Neural progenitor cell (in vitro differentiated cells): Measurements from ENCODE around the gene GALNT17. TPM values are rescaled to one million over a fixed set of nuclear protein-coding genes. Genes with fewer than 3 reads are reported as not detected.

ENCODE experiments used
- DNase-seq: peaks from one replicate; pipeline ENCODE4 v3.0.0-alpha.2; 2016; ENCODE audit warnings: low spot score
- H2AFZ ChIP-seq: fragments of 200-600 bp; sonication (generic); replicated peaks from 2 replicates; pipeline ENCODE4 v1.6.1; 2016; ENCODE audit warnings: antibody characterized with exemption
- H3F3A ChIP-seq: fragments of 200-600 bp; sonication (generic); 2 replicates; pipeline ENCODE4 v1.6.1; 2016; ENCODE audit warnings: antibody characterized with exemption, low read depth
- H3K27ac ChIP-seq: fragments of 200-600 bp; sonication (generic); 2 replicates; pipeline ENCODE4 v1.5.1; 2016; ENCODE audit warnings: mild to moderate bottlenecking
- H3K27me3 ChIP-seq: fragments of 200-600 bp; sonication (generic); 2 replicates; pipeline ENCODE4 v1.6.1; 2016; ENCODE audit warnings: mild to moderate bottlenecking, moderate library complexity
- H3K36me3 ChIP-seq: fragments of 200-600 bp; sonication (generic); 2 replicates; pipeline ENCODE4 v1.5.1; 2016
- H3K4me1 ChIP-seq: fragments of 200-600 bp; sonication (generic); 2 replicates; pipeline ENCODE4 v1.6.1; 2016; ENCODE audit warnings: mixed run types
- H3K4me2 ChIP-seq: fragments of 200-600 bp; sonication (generic); 2 replicates; pipeline ENCODE4 v1.6.1; 2016
- H3K4me3 ChIP-seq: fragments of 200-600 bp; sonication (generic); 2 replicates; pipeline ENCODE4 v1.5.1; 2016
- H3K79me2 ChIP-seq: fragments of 200-600 bp; sonication (generic); 2 replicates; pipeline ENCODE4 v1.6.1; 2016; ENCODE audit warnings: low read depth
- H3K9ac ChIP-seq: fragments of 200-600 bp; sonication (generic); 2 replicates; pipeline ENCODE4 v1.6.1; 2016
- H3K9me3 ChIP-seq: fragments of 200-600 bp; sonication (generic); 2 replicates; pipeline ENCODE4 v1.5.1; 2016; ENCODE audit warnings: low read depth
- H4K20me1 ChIP-seq: fragments of 200-600 bp; sonication (generic); 2 replicates; pipeline ENCODE4 v1.6.1; 2016; ENCODE audit warnings: low read depth
- H3K27ac Mint-ChIP-seq: 3 replicates; pipeline ENCODE4 v1.8.0; 2021; ENCODE audit warnings: mixed read lengths
- H3K27me3 Mint-ChIP-seq: 2 replicates; pipeline ENCODE4 v1.8.0; 2022; ENCODE audit warnings: low read depth, mild to moderate bottlenecking, inconsistent platforms, moderate library complexity, mixed read lengths; ENCODE audit not compliant: insufficient read depth
- H3K36me3 Mint-ChIP-seq: 3 replicates; pipeline ENCODE4 v1.8.0; 2021; ENCODE audit warnings: mixed read lengths
- H3K4me1 Mint-ChIP-seq: 3 replicates; pipeline ENCODE4 v1.8.0; 2021; ENCODE audit warnings: mixed read lengths
- H3K4me3 Mint-ChIP-seq: 3 replicates; pipeline ENCODE4 v1.8.0; 2021; ENCODE audit warnings: mild to moderate bottlenecking, moderate library complexity, mixed read lengths
- H3K9me3 Mint-ChIP-seq: 3 replicates; pipeline ENCODE4 v1.8.0; 2020; ENCODE audit warnings: mixed read lengths
- CTCF ChIP-seq: fragments of 200-600 bp; sonication (generic); IDR thresholded peaks from 2 replicates; pipeline ENCODE4 v1.5.1; 2017; ENCODE audit warnings: antibody characterized with exemption, mild to moderate bottlenecking
- EZH2 ChIP-seq: fragments of 200-600 bp; sonication (generic); IDR thresholded peaks from 2 replicates; pipeline ENCODE4 v1.6.1; 2017; ENCODE audit warnings: antibody characterized with exemption, mild to moderate bottlenecking, moderate library complexity
- EZH2phosphoT487 ChIP-seq: fragments of 200-600 bp; sonication (generic); IDR thresholded peaks from 2 replicates; pipeline ENCODE4 v1.6.1; 2017; ENCODE audit warnings: antibody characterized with exemption
- total RNA-seq: library from RNA; depleted of rRNA; stranded (reverse); fragments of >200 nt; gene quantifications from 2 replicates; pipeline ENCODE4 v1.2.3, GENCODE V29; 2015; ENCODE audit warnings: low replicate concordance

GALNT17 gene
- total RNA-seq, 1 donor from 2014 or later = 17.1 TPM

GRCh38 chr7:71650653-71651337, 518.9 kb downstream of the GALNT17 start:
- H3K4me1 Mint-ChIP-seq = no peaks in the 10 kb centered on the region

GRCh38 chr7:71652510-71652909, 520.6 kb downstream of the GALNT17 start:
- H3K4me1 Mint-ChIP-seq = no peaks in the 10 kb centered on the region
- Histone ChIP-seq H3K4me3 (no peak overlapping the region), H3K27me3 (no peaks in the 10 kb centered on the region), H3K4me2 (peak overlapping the region; percentile 18), H3K79me2 (no peaks in the 10 kb centered on the region), H3K9me3 (no peaks in the 10 kb centered on the region), H3K36me3 (no peaks in the 10 kb centered on the region), H3K4me1 (peaks cover 8% of the 10 kb centered on the region), H3K27ac (no peak overlapping the region), H2AFZ (no peak overlapping the region), H4K20me1 (no peaks in the 10 kb centered on the region), H3F3A (peaks cover 5% of the 10 kb centered on the region), H3K9ac (no peak overlapping the region)
- peaks cover 7% of the 10 kb centered on the region for H3K27me3 Mint-ChIP-seq
- H3K36me3 Mint-ChIP-seq = peaks cover 4% of the 10 kb centered on the region
- H3K27ac Mint-ChIP-seq = no peak overlapping the region
- H3K9me3 Mint-ChIP-seq = peaks cover 14% of the 10 kb centered on the region
- TF ChIP-seq EZH2phosphoT487 (no peak), EZH2 (no peak)
- DNase-seq = no peak
- no peak overlapping the region for H3K4me3 Mint-ChIP-seq

More at GRCh38 chr7:71650653-71651337, 518.9 kb downstream of the GALNT17 start:
- H3K27ac Mint-ChIP-seq = no peak overlapping the region
- no peak for TF ChIP-seq EZH2
- TF ChIP-seq CTCF = no peak
- no peak for TF ChIP-seq EZH2phosphoT487
- H3K27me3 ChIP-seq = no peaks in the 10 kb centered on the region
- peaks cover 8% of the 10 kb centered on the region for H3K4me1 ChIP-seq
- H3F3A ChIP-seq = peaks cover 5% of the 10 kb centered on the region
- H3K36me3 Mint-ChIP-seq = peaks cover 4% of the 10 kb centered on the region
- H3K27ac ChIP-seq = no peak overlapping the region
- H4K20me1 ChIP-seq = no peaks in the 10 kb centered on the region
- H3K36me3 ChIP-seq = no peaks in the 10 kb centered on the region
- H3K4me2 ChIP-seq = no peak overlapping the region
- H3K4me3 Mint-ChIP-seq = no peak overlapping the region
- no peak overlapping the region for H2AFZ ChIP-seq
- H3K9me3 ChIP-seq = no peaks in the 10 kb centered on the region
- DNase-seq = no peak
- H3K4me3 ChIP-seq = no peak overlapping the region
- H3K79me2 ChIP-seq = no peaks in the 10 kb centered on the region
- peaks cover 16% of the 10 kb centered on the region for H3K9me3 Mint-ChIP-seq
- no peak overlapping the region for H3K9ac ChIP-seq
- peaks cover 7% of the 10 kb centered on the region for H3K27me3 Mint-ChIP-seq

- H2AFZ ChIP-seq = no peak overlapping the region
- H3K27me3 Mint-ChIP-seq = peaks cover 3% of the 10 kb centered on the region
- H3K9me3 ChIP-seq = no peaks in the 10 kb centered on the region
- H3K27ac Mint-ChIP-seq = no peak overlapping the region
- no peak overlapping the region for H3K27ac ChIP-seq
- TF ChIP-seq CTCF = no peak
- TF ChIP-seq EZH2phosphoT487 = no peak
- TF ChIP-seq EZH2 = no peak
- no peaks in the 10 kb centered on the region for H3K27me3 ChIP-seq
- H3F3A ChIP-seq = no peaks in the 10 kb centered on the region
- H4K20me1 ChIP-seq = no peaks in the 10 kb centered on the region
- no peak for DNase-seq
- no peaks in the 10 kb centered on the region for H3K79me2 ChIP-seq
- H3K4me3 Mint-ChIP-seq = no peak overlapping the region
- H3K4me1 Mint-ChIP-seq = no peaks in the 10 kb centered on the region
- no peak overlapping the region for H3K4me2 ChIP-seq
- H3K9me3 Mint-ChIP-seq = peaks cover 4% of the 10 kb centered on the region
- H3K36me3 ChIP-seq = no peaks in the 10 kb centered on the region
- H3K9ac ChIP-seq = no peak overlapping the region
- no peak overlapping the region for H3K4me3 ChIP-seq
- H3K4me1 ChIP-seq = peaks cover 3% of the 10 kb centered on the region
- no peaks in the 10 kb centered on the region for H3K36me3 Mint-ChIP-seq
Measured at GRCh38 chr7:71657386-71657785, 525.4 kb downstream of the GALNT17 start.

GRCh38 chr7:71659622-71660021, 527.7 kb downstream of the GALNT17 start:
- Histone ChIP-seq H3K4me3 (no peak overlapping the region), H3K9ac (no peak overlapping the region), H3F3A (no peaks in the 10 kb centered on the region), H4K20me1 (no peaks in the 10 kb centered on the region), H2AFZ (no peak overlapping the region), H3K79me2 (no peaks in the 10 kb centered on the region), H3K4me1 (no peaks in the 10 kb centered on the region), H3K9me3 (no peaks in the 10 kb centered on the region), H3K4me2 (no peak overlapping the region), H3K27me3 (no peaks in the 10 kb centered on the region), H3K27ac (no peak overlapping the region), H3K36me3 (no peaks in the 10 kb centered on the region)
- TF ChIP-seq EZH2phosphoT487 = no peak
- TF ChIP-seq CTCF = no peak
- no peak for TF ChIP-seq EZH2
- no peaks in the 10 kb centered on the region for H3K36me3 Mint-ChIP-seq
- H3K9me3 Mint-ChIP-seq = peaks cover 18% of the 10 kb centered on the region
- no peak overlapping the region for H3K4me3 Mint-ChIP-seq
- H3K27me3 Mint-ChIP-seq = peaks cover 3% of the 10 kb centered on the region
- DNase-seq = no peak
- H3K27ac Mint-ChIP-seq = no peak overlapping the region
- H3K4me1 Mint-ChIP-seq = no peaks in the 10 kb centered on the region
